Dermis microvascular lymphatic vessel endothelial cell (primary cell): Measurements from ENCODE around the gene ZNF540. TPM values are rescaled to one million over a fixed set of nuclear protein-coding genes. Genes with fewer than 3 reads are reported as not detected.
"Not testable (repeated sequence)": the region's sequence is repeated elsewhere in the genome, so short reads cannot be mapped to it uniquely, and the experiment has no call there.

Source experiments
- DNase-seq, 2 donors: peaks; one replicate each; pipeline versions ENCODE4 v3.0.0 to v3.0.0-alpha.2; 2010; ENCODE audit warnings: low read depth in 2 of 2
- total RNA-seq: library from RNA; depleted of rRNA; stranded (reverse); fragments of >200 nt; gene quantifications from 2 replicates; pipeline ENCODE4 v1.2.1, GENCODE V29; 2014

ZNF540 gene
- total RNA-seq = 0.13 and 0.51 TPM in 2 replicates

GRCh38 chr19:37594304-37594981 is at the start of gene ZNF540, which contains the start of gene ZNF571:
Gene ZNF540 (plus strand): TSS chr19:37594876. CDS start chr19:37598448, 3,572 bp downstream.
Gene ZNF571 (minus strand): TSS chr19:37594792. CDS start chr19:37586676, 8,116 bp downstream.
- DNase-seq = peak; percentile 86 to 94

DNA sequence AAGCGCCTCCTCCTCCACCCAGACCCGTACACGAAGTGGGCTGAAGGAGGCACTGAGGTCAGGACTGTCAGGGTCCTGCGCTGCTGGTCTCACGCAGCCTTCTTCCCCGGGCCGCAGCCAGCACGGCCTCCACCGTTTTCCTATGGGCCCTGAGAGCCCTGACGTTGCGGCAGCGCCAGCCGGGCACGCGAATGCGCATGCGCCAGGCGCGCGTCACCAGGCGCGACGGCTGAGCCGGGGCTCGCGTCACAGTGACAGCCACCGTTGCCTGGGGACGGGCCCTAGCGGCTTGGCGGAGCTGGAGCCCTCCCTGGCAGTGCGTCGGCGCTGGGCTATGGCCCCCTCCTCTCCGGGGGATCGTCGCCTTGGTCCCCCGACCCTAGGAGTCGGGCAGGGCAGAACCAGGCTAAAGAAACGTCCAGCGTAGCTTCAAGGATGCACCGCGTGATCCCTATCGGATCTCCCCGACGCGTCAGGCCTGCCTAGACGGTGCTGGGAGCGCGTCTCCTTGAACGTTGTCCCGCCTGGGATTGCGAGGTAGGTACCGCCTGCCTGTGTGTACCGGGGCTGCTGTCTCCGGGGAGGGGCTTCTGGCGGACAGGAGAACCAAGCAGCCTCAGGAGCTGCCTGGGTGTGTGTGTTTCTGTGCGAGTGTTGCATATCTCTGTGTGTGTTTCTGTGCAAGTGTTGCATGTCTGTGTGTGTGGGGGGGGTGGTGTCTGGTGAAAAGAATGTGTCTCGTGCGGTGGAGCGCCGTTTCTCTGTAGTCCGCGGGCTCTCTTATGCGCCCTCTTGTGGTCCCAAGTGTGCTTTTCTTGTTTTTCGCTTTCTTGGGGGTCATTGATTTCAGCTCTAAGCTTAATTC is 43.3 kb upstream of the ZNF540 start:
- peak; percentile 60 to 80 for DNase-seq

DNA sequence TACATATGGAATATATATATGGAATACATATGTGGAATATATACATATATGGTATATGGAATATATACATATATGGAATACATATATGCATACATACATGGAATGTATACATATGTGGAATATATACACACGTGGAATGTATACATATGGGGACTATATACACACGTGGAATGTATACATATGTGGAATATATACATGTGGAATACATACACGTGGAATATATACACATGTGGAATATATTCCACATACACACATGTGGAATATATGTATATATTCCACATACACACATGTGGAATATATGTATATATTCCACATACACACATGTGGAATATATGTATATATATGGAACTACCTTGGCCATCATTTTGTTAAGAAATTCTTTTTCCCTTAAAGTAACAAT is 31.2 kb upstream of the ZNF540 start:
- DNase-seq = no peak

DNA sequence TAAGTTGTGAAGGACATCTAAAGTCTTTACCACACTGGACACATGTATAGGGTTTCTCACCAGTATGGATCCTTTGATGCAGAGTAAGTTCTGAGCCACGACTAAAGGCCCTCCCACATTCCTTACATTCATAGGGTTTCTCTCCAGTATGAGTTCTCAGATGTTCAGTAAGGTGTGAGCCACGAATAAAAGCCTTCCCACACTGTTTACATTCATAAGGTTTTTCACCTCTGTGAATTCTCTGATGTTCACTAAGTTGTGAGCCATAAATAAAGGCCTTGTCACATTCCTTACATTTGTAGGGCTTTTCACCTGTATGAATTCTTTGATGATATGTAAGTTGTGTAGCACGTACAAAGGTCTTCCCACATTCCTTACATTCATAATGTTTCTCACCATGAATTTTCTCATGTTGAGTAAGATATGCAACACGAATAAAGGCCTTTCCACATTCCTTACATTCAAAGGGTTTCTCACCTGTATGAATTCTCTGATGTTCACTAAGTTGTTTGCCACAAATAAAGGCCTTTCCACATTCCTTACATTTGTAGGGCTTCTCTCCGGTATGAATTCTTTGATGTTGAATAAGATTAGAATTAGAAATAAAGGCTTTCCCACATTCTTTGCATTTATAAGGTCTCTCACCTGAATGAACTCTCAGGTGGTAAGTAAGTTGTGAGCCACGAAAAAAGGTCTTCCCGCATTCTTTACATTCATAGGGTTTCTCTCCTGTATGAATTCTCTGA is 29.9 kb upstream of the ZNF540 start:
- peak in 1 of 2 donors; percentile 3 for DNase-seq

- no peak for DNase-seq
Measured at GRCh38 chr19:37565370-37565669, 29.4 kb upstream of the ZNF540 start.

GRCh38 chr19:37572203-37572602 is 22.5 kb upstream of the ZNF540 start:
- no peak for DNase-seq

DNA sequence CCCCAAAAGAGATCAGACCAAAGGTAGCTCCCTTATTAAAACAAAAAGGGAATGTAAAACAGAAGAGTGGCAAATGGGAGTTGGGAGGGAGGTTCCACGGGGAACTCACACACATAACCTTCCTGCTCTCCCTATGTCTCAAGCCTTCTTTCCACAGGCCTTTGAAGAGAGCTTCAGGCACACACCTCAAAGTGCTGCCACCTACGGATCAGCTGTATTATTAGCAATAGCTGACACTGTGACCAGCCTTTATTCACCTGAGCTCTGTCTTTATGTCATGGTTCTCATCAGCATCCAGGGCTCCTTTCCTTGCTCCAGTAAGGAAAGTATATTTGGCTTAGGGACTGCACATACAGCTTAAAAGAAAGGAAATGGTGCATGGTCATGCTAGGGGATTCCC is 11.3 kb upstream of the ZNF540 start:
- no peak for DNase-seq

GRCh38 chr19:37593996-37594303 is 726 bp upstream of the ZNF540 start:
- DNase-seq = no peak

DNA sequence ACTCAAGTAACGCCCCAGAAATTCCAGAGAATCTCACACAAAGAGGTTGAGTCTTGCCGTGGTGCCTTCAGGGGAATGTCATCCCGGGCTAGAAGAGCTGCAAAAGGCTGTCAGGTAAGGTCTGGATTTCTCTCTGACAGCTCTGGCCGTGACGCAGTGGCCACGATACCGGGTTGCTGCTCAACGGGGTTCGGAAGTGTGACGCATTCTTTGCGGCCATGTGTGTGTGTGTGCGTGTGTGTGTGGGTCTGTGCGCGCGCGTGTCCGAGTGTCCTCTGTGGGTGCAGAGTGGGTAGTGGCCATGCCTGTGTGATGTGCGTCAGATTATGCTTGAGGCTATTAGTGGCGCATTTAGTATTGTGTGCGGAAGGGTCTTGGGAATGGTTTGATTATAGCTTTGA is 306 bp downstream of the ZNF540 start:
- DNase-seq = peak in 1 of 2 donors; percentile 57

- no peak for DNase-seq
Measured at GRCh38 chr19:37635076-37636056, 40.7 kb downstream of the ZNF540 start.

- DNase-seq = no peak
Measured at GRCh38 chr19:37654118-37654517, 59.4 kb downstream of the ZNF540 start.

DNA sequence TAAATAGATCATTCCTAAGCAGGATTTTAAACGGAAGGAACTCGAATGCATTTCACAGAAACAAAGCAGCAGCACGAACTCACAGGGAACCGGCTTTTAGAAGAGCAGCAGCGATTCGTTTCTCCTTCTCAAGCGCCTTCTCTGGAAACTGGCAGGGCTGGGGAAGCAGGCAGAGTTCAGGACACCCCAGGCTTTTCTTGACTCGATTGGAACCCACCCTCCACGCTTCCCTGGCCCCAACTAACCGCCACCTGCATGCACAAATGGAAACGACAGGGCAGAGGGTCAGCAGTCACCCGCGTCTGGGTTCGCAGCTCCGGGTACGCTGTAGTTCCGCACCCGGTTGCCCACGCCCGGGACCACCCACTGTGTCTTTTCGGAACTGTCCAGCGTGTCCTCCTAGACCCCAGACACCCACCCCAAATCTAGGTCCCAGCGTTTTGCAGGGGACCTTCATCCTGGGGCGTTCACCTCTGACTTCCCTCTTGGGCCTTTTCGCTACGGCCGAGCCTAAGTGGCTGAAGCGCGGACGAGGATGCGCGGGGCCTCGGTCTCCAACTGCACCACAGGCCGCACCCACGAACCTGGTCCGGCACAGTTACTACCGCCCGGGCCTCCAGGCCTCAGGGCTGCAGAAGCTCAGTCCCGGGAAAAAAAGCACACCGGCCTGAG is 60.1 kb downstream of the ZNF540 start:
- peak in 1 of 2 donors; percentile 57 for DNase-seq

GRCh38 chr19:37655301-37655688 is 60.6 kb downstream of the ZNF540 start, which contains the start of gene ZFP30:
Gene ZFP30 (minus strand): TSS chr19:37655465. CDS start chr19:37647822, 7,643 bp downstream.
- DNase-seq = peak; percentile 75 to 83

DNA sequence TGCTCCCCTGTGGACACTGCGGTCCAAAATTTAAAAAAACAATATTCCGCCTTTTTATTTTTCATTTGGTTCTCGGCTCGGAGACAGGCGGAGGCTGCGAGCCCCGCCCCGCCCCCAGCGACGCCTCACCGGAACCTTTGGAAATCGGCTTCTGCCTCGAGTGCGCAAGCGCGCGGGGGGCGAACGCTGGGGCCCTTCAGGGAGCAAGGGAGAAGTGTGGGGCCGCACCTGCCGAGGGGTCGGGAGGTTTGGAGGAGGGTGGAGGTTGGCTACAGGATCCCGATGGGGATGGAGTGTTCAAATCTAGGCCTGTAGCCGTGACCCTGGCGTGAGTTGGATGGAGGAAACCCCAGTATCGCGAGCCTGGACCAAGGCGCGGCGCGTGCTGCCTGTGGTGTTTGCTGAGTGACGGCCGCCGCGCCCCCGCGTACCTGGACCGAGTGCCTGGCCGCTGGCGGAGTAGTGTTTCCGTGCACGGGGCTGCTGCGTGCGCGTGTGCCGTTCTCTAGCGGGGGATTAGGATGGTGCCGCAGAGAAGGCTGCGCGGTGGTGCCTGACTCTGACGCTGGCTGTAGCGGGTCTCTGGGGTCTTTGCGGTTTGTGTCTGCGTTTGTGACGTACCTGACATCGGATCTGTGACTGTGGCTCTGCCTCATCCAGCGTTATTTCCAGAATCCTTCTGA is 61.2 kb downstream of the ZNF540 start:
- DNase-seq = peak; percentile 63 to 82

- not testable (repeated sequence) for DNase-seq
Measured at GRCh38 chr19:37657157-37657556, 62.5 kb downstream of the ZNF540 start.

Other genes starting within 250 kb of the ZNF540 start
- 2.8 and 4.6 TPM in 2 replicates for gene ZNF527, start 223.8 kb upstream of the ZNF540 start, total RNA-seq
- 4.7 and 5.8 TPM in 2 replicates for gene ZNF569, start 127.4 kb upstream of the ZNF540 start, total RNA-seq
- 4.6 and 6.8 TPM in 2 replicates for gene ZNF570, start 125.5 kb upstream of the ZNF540 start, total RNA-seq
- gene ZNF793, start 87.9 kb upstream of the ZNF540 start, total RNA-seq = 0.39 and 1.0 TPM in 2 replicates
- 1.3 and 1.8 TPM in 2 replicates for gene ZNF571, start 84 bp upstream of the ZNF540 start, total RNA-seq
- 11.7 and 12.3 TPM in 2 replicates for gene ZFP30, start 60.6 kb downstream of the ZNF540 start, total RNA-seq
- 2.6 and 3.0 TPM in 2 replicates for gene ZNF607, start 124.9 kb downstream of the ZNF540 start, total RNA-seq
- gene ZNF573, start 184.7 kb downstream of the ZNF540 start, total RNA-seq = 3.1 and 3.8 TPM in 2 replicates